NCI-H2107 treated with DMSO at 0.1 percent for 48 hours (cell line): ENCODE measurements around the gene ADAT2.
A peak's percentile ranks its signal among the peaks of the same experiment; 100 is the strongest.

Source experiments
- DNase-seq: peaks from one replicate; lab custom pipeline; 2025; ENCODE audit not compliant: unreplicated experiment; lab: John Stamatoyannopoulos, UW

ADAT2 gene

DNA sequence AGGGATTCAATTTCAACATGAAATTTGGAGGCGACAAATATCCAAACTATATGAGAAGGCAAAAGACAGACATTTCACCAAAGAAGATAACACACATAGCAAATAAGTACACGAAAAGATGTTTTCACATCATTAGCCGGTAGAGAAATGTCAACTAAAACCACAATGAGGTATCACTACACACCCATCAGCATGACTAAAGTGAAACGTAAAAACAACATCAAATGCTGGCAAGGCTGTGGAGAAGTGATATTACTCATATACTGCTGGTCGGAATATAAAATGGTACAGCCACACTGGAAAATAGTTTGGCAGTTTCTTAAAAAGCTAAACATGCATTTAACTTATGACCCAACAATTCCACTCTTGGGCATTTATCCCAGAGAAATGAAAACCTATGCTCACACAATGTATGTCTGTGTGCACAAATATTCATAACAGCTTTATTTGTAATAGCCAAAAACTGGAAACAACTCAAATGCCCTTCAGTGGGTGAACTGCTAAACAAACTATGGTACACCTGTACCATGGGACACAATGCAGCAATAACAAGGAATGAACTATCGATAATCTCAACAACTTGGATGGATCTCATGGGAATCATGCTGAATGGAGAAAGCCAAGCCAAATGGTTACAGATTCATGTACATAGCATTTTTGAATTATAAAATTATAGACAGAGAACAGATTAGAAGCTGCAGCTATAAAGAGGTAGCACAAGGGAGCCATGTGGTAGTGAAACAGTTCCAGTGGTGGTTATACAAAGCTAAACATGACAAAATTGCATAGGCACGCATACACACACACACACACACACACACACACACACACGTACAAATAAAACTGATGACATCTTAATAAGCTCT lies 8.6 kb downstream of the ADAT2 start:
- no peak for DNase-seq

DNA sequence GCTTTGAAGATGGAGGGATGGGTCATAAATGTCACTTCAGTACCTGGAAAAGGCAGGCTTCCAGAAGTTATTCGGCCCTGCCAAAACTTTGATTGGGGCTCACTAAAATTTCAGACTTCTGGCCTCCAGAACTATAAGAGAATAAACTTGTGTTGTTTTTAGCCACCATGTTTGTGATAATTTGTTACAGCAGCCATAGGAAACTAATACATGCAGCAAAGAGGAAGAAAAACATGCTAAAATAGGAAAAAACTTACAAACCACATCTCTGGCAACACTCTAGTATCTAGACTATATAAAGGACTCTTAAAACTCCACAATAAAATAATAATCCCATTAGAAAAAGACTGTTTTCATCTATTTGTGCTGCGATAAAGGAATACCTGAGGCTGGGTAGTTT lies 9.5 kb downstream of the ADAT2 start:
- no peak for DNase-seq

DNA sequence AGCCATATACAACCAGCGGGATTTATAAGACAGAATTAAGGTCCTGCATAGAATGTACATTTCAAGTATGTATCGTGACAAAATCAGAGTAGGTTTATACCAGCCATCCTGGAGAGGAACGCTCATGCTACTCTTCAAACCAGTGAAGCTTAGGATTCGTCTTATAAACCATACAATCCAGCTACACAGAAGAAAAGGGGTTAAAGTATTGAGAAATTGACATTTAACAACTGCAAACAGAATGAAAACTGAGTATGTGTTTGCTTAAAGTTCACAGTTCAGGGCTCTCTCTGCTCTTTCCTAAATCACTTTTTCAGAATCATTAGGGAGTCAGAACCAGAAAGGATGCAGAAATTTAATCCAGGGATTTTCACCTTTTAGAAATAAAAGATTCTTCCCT lies 17.9 kb downstream of the ADAT2 start:
- no peak for DNase-seq

DNA sequence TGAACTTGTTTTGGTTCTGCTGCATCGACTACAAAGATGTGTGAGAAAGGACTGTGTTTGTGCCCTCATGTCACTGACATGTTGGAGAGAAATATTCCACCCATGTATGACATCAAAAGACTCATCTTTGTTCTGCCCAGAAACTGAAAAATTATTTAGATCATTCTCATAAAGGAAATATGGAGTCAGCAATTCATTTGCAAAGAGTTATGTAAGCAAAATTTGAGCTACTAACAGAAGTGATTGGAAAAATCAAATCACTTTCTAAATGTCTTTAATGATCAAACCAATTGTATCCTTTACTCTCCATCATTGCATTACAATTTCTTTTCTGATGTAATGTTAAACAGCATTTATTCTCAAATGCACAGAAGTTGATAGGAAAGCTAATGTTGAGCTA lies 19.3 kb downstream of the ADAT2 start:
- DNase-seq: no peak

DNA sequence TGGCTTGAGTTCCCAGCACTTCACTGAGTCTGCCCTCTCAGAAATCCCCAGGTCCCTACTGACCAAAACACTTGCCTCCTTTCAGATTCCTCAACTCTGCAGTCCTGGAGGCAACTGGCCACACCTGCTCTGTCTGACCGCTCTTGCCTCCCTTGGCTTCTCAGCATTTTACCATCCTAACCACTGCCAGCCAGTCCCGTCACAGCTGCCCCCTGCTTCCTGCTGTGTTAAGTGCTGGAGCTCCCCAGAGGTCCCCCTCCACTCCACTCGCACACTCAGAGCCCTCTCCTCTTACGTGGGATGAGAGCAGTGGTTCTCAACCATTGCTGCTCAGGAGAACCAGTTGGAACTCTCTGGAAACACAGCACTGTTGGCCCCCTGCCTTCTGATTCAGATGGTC lies 20.5 kb downstream of the ADAT2 start:
- peak; percentile 24 for DNase-seq

DNA sequence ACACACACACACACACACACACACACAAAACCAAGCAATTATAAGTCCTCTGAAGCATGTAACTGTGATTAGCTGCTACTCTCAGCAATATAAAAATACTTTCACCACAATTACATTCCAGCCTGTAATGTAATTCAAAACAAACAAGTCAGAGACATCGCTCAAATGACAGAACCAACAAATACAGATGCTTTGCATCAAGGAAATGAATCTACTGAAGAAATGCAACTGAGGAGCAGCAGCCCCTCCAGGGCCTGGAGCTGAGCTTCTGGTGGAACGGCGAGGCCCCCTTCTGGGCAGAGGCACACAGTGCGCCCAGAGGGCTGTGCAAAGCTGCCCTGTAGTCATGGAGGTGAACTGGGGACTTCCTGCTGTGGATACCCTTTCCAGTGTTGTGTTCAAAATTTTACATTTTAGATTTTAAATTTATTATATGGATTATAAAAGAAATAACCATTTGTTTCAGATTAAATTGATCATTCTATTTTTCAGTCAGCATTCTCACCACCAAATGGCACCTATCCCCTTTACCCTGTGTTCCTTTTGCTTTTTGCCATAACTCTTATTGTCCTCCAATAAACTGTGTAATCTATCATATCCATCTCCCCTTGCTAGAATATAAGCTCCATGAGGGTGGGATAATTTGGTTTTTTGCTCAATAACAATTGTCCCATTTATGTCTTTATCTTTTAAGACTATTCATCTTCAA lies 23.2 kb downstream of the ADAT2 start:
- peak; percentile 42 for DNase-seq

DNA sequence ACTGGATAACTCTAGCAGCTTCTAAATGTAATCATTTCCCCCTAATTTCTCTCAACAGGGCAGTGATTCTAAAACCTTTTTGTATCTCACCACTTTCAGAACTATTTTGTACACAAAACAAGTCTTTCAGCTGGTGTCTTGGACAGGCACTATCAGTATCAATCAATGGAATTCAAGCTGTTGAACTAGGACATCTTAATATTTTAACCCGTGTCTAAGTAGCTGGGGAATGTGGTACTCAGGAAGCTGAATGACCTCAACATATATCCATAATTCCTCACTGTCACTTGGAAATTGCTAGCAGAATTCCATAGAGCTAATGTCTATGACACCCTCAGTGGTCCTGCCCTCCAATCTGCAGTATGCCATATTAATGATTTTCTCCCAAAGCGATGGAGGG lies 24.5 kb downstream of the ADAT2 start:
- no peak for DNase-seq

DNA sequence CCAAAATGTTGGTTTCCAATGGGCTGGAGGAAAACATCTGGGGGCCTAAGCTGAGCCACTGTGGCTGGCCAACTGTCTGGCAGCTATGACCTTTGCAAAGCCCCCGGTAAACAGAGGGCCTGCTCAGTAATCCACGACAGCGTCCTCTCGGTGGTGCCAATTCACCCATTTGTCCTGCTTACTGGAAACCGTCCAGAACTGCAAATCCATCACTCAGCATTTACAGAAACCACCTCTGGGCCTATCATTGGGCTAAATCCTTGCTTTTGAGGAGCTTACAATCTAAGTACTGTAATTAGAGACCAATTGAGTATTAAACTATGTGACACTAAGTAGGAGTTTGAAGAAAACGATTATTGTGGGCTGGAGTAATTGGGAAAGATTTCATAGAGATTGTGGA lies 31.0 kb downstream of the ADAT2 start:
- DNase-seq: no peak

DNA sequence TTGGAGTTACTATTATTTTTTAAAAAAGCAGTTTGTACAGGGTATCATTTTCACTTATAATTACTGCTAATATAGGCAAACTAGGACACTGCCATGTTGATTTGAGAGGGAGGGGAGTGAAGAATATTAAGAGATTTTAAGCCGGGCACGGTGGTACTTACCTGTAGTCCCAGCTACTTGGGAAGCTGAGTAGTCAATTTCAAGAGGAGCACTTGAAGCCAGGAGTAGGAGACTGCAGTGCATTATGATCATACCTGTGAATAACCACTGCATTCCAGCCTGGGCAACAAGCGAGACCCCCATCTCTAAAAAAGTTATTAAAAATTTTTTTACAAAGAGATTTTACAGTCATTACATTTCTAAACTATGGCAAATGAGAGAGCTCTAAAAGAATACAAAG lies 35.7 kb downstream of the ADAT2 start:
- no peak for DNase-seq

DNA sequence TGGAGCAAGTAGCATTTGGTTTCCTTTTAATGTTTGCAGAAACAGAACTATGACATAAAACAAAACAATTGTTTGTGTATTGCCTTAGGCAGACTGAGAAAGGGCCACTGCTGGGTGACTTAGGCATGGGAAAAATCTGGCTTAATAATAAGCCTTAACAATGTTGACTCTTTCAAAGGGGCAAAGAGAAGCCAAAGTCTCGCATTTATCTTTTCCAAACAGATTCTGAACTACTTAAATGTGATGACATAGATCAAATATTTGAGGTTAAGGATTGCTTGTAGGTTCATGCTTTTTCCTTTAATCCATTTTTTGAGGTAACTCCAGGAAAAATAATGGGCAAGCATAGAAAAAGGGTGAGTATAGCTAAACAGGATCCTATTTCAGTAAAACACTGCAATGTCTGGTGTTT lies 39.6 kb downstream of the ADAT2 start:
- DNase-seq: no peak

DNA sequence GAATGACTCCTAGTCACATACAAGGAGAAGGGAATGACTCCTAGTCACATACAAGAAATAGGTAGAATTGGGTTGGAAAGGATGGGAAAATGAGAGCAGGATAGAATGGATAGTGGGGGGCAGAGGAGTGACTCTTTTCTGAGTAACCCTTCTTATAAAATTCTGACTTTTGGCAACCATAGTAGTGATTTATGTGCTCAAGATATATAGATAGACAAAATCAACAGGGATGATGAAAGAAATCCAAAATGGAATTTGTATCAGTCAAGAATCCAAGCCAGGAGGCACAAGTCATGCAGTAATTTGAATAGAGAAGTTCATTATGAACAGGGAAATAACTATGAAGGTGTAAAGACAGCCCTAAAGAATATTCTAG lies 41.7 kb downstream of the ADAT2 start:
- no peak for DNase-seq

DNA sequence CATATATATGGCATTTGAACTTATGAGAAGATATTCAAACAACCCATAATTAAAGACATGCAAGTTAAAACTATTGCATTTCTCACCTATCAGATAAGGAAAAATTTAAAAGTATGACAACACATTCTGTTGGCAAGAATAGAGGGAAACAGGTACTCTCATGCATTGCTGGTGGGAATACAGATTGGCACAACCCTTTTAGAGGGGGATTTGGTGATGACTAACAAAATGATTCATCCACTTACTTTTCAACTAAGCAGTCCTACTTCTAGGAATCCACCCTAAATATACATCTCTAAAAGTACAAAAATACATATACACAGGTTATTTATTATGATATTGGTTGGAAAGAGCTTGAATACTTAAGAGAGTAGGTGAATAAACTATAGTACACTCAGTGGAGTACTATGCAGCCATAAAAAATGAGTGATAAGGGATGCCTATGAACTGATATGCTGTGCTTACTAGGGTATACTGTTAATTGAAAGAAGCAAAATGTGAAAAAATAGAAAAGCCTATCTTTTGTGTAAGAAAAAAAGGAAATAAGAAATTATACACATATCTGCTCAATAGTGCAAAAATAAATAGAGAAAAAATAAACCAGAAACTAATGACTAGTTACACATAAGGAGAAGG lies 42.2 kb downstream of the ADAT2 start:
- DNase-seq: no peak

DNA sequence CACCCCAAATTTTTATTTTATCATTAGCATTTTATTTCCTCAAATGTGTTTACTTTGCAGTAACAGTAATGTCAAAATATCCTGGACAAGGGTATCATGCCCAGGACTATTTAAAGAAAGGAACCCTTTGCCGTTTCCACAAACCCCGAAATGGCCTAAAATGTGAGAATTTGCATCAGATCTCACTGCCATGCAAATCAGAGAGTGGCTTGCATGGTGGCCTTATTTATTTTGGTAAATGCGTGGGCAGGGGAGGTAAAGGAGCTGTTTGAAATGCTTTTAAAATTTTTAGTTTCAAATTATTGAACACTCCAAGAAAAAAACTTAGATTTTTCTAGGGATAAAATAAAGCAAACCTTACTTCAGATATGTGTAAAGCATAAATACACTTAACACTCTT lies 43.8 kb downstream of the ADAT2 start:
- DNase-seq: no peak

DNA sequence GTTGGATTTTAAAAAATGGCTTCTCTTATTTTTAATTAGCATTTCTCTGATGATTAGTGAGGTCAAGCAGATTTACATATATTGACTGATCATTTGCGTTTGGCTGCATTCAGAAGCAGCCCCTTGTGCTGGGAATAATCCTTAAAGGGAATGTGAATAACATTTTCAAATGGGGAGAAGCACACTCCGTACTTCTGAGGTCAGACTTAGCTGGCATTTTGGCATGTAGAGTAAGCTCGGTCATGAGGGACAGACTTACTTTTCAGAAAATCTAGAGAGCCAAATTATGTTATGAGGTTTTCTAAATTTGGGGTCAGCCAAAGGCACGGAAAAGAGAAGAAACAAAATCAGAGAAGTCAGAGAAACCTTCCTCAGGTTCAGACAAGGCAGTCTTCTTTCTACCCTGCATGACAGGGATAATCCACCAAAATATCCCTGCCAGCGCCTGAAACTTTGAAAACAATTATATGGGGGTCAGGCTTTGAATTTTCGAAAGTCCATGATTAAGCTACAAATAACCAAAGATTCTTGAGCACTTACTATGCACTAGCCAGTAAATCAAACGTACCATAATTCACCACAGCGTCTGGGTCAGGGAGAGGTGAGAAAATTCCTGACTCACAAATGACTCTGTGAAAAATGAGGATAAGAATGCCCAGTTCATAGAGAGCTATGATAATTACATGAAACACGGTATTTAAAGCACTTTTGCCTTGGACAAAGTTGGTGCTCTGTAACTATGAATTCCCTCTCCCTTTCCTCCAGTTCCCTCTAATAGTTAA lies 44.9 kb downstream of the ADAT2 start:
- DNase-seq: no peak

DNA sequence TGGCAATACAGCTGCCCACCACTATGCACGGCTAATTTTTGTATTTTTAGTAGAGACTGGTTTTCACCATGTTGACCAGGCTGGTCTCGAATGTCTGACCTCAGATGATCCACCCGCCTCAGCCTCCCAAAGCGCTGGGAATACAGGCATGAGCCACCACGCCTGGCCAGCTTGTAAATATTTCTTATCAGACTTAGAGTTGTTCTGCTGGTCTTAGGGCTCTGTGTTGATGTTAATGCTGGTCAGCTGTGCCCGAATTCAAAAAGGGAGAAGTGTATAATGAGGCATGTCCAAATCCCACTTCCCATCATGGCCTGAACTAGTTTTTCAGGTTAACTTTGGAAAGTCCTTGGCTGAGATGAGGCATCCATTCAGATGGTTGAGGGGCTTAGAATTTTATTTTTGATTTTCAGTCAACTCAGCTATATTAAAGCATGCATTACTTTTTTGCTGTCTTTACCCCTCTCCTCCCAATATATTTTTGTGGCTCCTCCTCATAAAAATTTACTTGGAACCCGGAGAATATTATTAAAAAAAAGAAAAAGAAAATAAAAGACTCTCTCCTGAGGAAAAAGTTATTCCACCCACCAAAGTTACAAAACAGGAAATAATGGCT lies 47.7 kb downstream of the ADAT2 start:
- DNase-seq: no peak

DNA sequence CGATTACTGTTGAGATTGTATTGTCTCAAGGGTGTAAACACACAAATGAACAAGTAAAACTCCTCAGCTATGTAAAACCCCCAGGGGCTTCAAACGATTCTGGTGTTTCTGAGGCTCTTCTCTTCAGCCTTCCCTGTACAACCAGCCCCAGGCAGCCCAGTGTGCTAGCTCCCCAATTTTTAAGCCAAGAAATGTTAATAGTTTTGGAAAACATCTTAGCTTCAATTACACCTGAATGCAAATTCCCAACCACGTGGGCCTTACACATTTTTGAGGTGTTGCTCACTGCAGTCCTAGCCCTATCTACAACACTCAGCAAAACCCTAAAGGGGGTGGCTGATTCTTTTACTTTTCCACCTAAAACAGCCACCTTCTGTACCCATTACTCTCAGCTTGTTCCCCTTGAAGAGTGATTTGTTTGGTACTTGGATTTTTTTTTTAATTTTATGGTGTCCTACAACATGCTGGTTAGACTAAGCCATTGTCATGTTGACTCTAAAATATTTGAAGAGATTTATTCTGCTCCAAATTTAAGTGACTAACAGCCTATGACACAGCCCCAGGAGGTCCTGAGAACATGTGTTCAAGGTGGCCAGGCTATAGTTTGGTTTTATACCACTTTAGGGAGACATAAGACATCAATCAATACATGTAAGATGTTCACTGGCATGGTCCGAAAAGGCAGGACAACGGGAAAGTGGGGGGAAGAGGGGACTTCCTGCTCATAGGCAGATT lies 48.7 kb downstream of the ADAT2 start:
- DNase-seq: no peak

DNA sequence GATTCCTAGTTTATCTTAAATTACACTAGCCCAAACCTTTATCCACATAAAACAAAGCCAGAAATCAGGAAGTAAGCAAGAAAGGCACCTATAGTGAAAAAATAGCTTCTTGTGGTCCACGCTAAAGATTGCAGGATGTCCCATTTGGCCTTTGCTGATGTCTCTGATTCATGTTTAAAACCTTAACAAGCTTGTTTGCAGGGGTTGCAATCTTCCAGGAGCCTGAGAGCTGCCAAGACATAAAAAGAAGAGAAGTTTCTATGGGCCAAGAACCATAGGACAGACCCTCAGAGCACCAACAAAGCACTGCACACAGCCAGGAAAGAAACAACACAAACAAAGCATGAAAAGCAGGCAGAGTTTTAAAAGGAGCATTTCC lies 49.4 kb downstream of the ADAT2 start:
- no peak for DNase-seq

DNA sequence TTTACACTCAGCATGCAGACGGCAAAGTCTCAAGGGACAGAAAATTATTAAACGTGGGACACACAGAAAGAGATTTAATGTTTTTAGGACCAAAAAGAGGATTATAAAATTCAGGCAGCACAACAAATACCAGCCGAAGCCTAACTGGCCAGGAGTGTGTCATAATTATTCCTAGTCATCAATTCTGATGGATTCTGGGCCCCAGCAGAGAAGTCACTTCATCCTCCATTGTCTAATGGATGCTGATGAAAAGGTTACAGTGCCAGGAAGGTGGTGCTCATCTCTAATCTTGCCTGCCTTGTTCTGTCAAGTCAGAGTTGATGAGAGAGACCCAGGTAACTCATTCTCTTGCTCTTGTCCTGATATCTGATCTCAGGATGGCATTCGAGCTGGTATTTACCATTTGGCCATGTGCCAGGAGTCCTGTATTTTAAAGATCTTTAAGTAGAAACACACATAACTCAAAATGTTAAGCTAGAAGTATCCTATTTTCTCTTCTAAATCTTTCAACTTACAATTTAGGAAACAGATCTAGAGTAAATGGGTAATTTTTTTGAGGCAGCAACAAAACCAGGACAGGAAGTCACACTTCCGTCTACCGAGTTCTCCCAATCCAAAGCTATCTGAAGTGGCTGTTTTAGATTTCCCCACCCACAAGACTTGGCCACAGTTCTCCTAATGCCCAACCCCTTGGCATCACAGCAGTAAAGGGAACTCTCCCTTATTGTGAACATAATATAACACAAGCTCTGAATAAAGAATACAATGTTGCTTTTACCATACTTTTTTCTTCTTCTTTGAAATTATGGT lies 50.0 kb downstream of the ADAT2 start:
- peak; percentile 14 for DNase-seq

DNA sequence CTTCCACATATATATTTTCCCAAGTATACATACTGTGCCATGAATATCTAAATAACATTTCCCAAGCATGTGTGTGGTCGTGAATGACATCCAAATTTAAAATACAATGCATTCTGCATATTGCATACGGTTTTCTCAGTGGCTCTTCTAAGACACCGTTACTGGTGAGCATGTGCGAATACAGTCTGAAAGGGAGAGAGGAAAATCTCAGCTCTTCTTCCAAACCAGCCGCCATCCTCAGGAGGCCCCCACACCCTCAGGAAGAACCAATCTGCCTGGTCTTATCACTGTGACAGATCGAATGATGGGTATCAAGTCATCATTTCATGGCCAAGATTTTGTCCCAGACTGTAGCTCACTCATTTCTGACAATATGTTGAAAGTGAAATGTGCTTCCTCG lies 50.7 kb downstream of the ADAT2 start:
- no peak for DNase-seq
